ENCODE data around the gene PHF12.
"Not testable (repeated sequence)": the region's sequence is repeated elsewhere in the genome, so short reads cannot be mapped to it uniquely, and the experiment has no call there.

Gene PHF12

DNA sequence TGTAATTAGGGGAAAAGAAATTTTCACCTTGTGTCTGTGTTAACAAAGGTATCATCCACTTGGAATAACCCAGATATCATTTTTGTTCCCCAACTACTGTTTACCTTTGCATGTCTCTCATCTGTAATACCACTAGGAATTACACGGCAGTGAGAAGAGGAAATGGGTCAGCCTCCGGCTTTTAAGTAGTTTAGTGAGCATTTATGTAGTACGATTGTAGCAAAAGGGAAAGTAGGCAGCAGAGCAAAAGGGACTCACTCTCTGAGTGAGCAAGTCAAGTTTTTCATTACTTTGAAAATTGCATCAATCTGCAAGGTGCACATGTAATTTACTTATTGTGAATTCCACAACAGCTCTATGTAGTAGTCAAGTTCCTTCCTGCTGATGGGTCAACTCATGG, 11.2 kb downstream of the PHF12 start:
- DNase-seq = no peak
- Histone ChIP-seq H3K36me3 (no peaks in the 10 kb centered on the region), H3K27me3 (no peaks in the 10 kb centered on the region), H3K4me3 (no peak overlapping the region), H3K27ac (no peak overlapping the region), H3K4me1 (peaks cover 0 to 83% (median 44%) of the 10 kb centered on the region in 4 donors), H3K9me3 (no peaks in the 10 kb centered on the region)
- intact Hi-C loops (cut with DNase I; ENCODE audit: low total_unique reads) = no loop called here
- TF ChIP-seq, protein P1, sequence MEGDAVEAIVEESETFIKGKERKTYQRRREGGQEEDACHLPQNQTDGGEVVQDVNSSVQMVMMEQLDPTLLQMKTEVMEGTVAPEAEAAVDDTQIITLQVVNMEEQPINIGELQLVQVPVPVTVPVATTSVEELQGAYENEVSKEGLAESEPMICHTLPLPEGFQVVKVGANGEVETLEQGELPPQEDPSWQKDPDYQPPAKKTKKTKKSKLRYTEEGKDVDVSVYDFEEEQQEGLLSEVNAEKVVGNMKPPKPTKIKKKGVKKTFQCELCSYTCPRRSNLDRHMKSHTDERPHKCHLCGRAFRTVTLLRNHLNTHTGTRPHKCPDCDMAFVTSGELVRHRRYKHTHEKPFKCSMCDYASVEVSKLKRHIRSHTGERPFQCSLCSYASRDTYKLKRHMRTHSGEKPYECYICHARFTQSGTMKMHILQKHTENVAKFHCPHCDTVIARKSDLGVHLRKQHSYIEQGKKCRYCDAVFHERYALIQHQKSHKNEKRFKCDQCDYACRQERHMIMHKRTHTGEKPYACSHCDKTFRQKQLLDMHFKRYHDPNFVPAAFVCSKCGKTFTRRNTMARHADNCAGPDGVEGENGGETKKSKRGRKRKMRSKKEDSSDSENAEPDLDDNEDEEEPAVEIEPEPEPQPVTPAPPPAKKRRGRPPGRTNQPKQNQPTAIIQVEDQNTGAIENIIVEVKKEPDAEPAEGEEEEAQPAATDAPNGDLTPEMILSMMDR (IDR thresholded peaks at IDR 0.05) = no peak

DNA sequence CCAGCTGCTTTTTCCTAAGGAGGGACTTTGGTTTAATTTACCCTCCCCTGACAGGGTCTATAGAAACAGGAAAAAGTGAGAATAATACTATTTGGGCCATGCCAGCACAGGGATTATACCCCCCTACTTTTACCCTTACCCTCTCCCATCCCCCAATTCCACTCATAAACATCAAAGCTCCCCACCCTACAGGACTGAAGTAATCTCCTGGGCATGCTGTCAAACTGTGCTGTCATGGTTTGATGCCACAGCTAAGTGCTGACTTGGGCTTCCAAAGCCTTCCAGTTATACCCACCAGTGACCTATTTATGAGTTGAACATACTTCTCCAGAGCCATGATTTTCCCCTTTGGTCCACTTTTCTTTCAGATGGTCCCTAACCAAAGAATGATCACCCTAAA, 12.8 kb downstream of the PHF12 start:
- no peak overlapping the region for H3K27ac ChIP-seq
- no peak overlapping the region for H3K4me3 ChIP-seq
- DNase-seq = no peak

GRCh38 chr17:28937044-28937729, 14.1 kb downstream of the PHF12 start:
- no peaks in the 10 kb centered on the region for H3K27me3 ChIP-seq
- no peak overlapping the region for H3K27ac ChIP-seq
- H3K9me3 ChIP-seq = no peaks in the 10 kb centered on the region
- intact Hi-C loops (cut with DNase I; ENCODE audit: low total_unique reads) = no loop called here
- no peak for DNase-seq
- no peak overlapping the region for H3K4me3 ChIP-seq
- TF ChIP-seq, protein P1 (IDR thresholded peaks at IDR 0.05) = no peak
- peaks cover 0 to 78% (median 38%) of the 10 kb centered on the region in 4 donors for H3K4me1 ChIP-seq
- no peaks in the 10 kb centered on the region for H3K36me3 ChIP-seq

More for the DNA sequence above, 12.8 kb downstream of the PHF12 start:
- TF ChIP-seq, protein P1 (IDR thresholded peaks at IDR 0.05) = no peak
- no peaks in the 10 kb centered on the region for H3K36me3 ChIP-seq
- no peaks in the 10 kb centered on the region for H3K27me3 ChIP-seq
- intact Hi-C loops (cut with DNase I; ENCODE audit: low total_unique reads) = no loop called here
- no peaks in the 10 kb centered on the region for H3K9me3 ChIP-seq
- H3K4me1 ChIP-seq = peaks cover 0 to 71% (median 38%) of the 10 kb centered on the region in 4 donors

GRCh38 chr17:28935744-28936460, 15.4 kb downstream of the PHF12 start:
- Histone ChIP-seq H3K4me1 (peaks cover 0 to 67% (median 36%) of the 10 kb centered on the region in 4 donors), H3K4me3 (no peak overlapping the region), H3K36me3 (no peaks in the 10 kb centered on the region), H3K9me3 (no peaks in the 10 kb centered on the region), H3K27me3 (no peaks in the 10 kb centered on the region), H3K27ac (no peak overlapping the region)
- no peak for DNase-seq
- intact Hi-C loops (cut with DNase I; ENCODE audit: low total_unique reads) = no loop called here
- TF ChIP-seq, protein P1 (IDR thresholded peaks at IDR 0.05) = no peak

GRCh38 chr17:28934508-28934907, 16.8 kb downstream of the PHF12 start:
- H3K36me3 ChIP-seq = not testable (repeated sequence)

DNA sequence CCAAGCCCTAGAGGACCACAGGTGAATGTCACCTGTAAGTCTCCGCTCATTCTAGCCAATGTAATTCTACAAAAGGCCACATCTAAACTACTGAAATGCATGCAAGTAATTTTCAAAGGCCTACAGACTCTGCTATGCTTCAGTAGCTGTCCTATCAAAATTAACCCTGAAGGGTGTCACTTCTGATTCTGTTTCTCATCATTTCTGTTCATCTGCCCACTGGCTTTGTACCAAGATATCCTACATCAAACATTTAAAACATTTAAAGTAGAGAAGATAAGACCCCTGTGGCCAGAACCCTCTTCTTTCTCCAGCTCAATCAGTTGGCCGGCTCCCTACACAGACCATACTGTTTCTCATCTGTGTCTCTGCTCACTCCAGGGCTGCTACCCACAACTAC, 21.5 kb downstream of the PHF12 start:
- TF ChIP-seq, protein P1 (IDR thresholded peaks at IDR 0.05) = no peak
- intact Hi-C loops (cut with DNase I; ENCODE audit: low total_unique reads) = no loop called here
- H3K4me1 ChIP-seq = peaks cover 0 to 21% (median 7%) of the 10 kb centered on the region in 4 donors
- no peak for DNase-seq
- no peak overlapping the region for H3K27ac ChIP-seq
- H3K9me3 ChIP-seq = peaks cover 0 to 5% (median 0%) of the 10 kb centered on the region in 3 donors
- peaks cover 0 to 16% (median 10%) of the 10 kb centered on the region in 3 donors for H3K36me3 ChIP-seq
- no peaks in the 10 kb centered on the region for H3K27me3 ChIP-seq
- H3K4me3 ChIP-seq = no peak overlapping the region

More at GRCh38 chr17:28934508-28934907, 16.8 kb downstream of the PHF12 start:
- H3K4me3 ChIP-seq; H3K27me3 ChIP-seq; H3K9me3 ChIP-seq; intact Hi-C loops (cut with DNase I; ENCODE audit: low total_unique reads); H3K27ac ChIP-seq; DNase-seq: not testable (repeated sequence)
- peaks cover 0 to 58% (median 31%) of the 10 kb centered on the region in 4 donors for H3K4me1 ChIP-seq
